ENCODE results near the gene TAMALIN. TPM values are rescaled to one million over a fixed set of nuclear protein-coding genes. Genes with fewer than 3 reads are reported as not detected.

Gene TAMALIN
- total RNA-seq, 1 donor from 2014 or later, result 49.2 TPM

- peak; percentile 37 for DNase-seq
Observed at GRCh38 chr12:52037248-52037861, 30.6 kb downstream of the TAMALIN start.

GRCh38 chr12:52038447-52038846, 31.7 kb downstream of the TAMALIN start:
- DNase-seq, result peak; percentile 64

- DNase-seq, result no peak
Observed at GRCh38 chr12:52041035-52041434, 34.3 kb downstream of the TAMALIN start.

GRCh38 chr12:52041695-52042123, 35.0 kb downstream of the TAMALIN start:
- DNase-seq, result no peak

GRCh38 chr12:52042706-52043385, 36.1 kb downstream of the TAMALIN start:
- no peak for DNase-seq

- no peak for DNase-seq
Observed at GRCh38 chr12:52043386-52044212, 36.9 kb downstream of the TAMALIN start.

- peak; percentile 83 for DNase-seq
Observed at GRCh38 chr12:52044292-52044983, 37.7 kb downstream of the TAMALIN start.

GRCh38 chr12:52045794-52046199, 39.1 kb downstream of the TAMALIN start:
- DNase-seq, result peak; percentile 48

- no peak for DNase-seq
Observed at GRCh38 chr12:52046859-52047258, 40.1 kb downstream of the TAMALIN start.

GRCh38 chr12:52049286-52049685, 42.5 kb downstream of the TAMALIN start:
- no peak for DNase-seq

GRCh38 chr12:52049688-52050087, 42.9 kb downstream of the TAMALIN start:
- DNase-seq, result no peak

- no peak for DNase-seq
Observed at GRCh38 chr12:52050116-52050757, 43.5 kb downstream of the TAMALIN start.

- DNase-seq, result peak; percentile 97
Observed at GRCh38 chr12:52050758-52051541, 44.2 kb downstream of the TAMALIN start, which contains the start of gene NR4A1. Gene NR4A1, plus strand, starts transcription at chr12:52051442. Its CDS starts 2,887 bp downstream, at chr12:52054329.

- DNase-seq, result no peak
Observed at GRCh38 chr12:52052468-52053186, 45.9 kb downstream of the TAMALIN start.

- no peak for DNase-seq
Observed at GRCh38 chr12:52053536-52054209, 46.9 kb downstream of the TAMALIN start.

GRCh38 chr12:52054231-52054832, 47.6 kb downstream of the TAMALIN start:
- no peak for DNase-seq

- DNase-seq, result no peak
Observed at GRCh38 chr12:52054833-52055730, 48.3 kb downstream of the TAMALIN start.
